ENCODE data around the gene HBQ1. TPM values are rescaled to one million over a fixed set of nuclear protein-coding genes. Genes with fewer than 3 reads are reported as not detected.
A peak's percentile ranks its signal among the peaks of the same experiment; 100 is the strongest.
"Not testable (repeated sequence)": the region's sequence is repeated elsewhere in the genome, so short reads cannot be mapped to it uniquely, and the experiment has no call there.

The HBQ1 gene
- total RNA-seq: not detected

- no peaks in the 10 kb centered on the region for H3K4me1 Mint-ChIP-seq
- H3K36me3 Mint-ChIP-seq (ENCODE audit: low read depth): no peaks in the 10 kb centered on the region
- H3K27ac Mint-ChIP-seq: no peak within 1 kb of the TSS
- no peak for ATAC-seq (replicated peaks)
- no peaks in the 10 kb centered on the region for H3K9me3 Mint-ChIP-seq
- H3K27me3 Mint-ChIP-seq: peaks cover 19% of the 10 kb centered on the region
- peak within 1 kb of the TSS; percentile 42 for H3K4me3 Mint-ChIP-seq
Observed at GRCh38 chr16:180101-180675, at the start of gene HBQ1. Gene HBQ1, plus strand, starts transcription at chr16:180459. Its CDS starts 28 bp downstream, at chr16:180487.

- Mint-ChIP-seq H3K27ac (no peak overlapping the region), H3K4me3 (no peak overlapping the region), H3K4me1 (no peaks in the 10 kb centered on the region), H3K9me3 (no peaks in the 10 kb centered on the region), H3K27me3 (no peaks in the 10 kb centered on the region), H3K36me3 (ENCODE audit: low read depth) (peaks cover 5% of the 10 kb centered on the region)
- no peak for ATAC-seq (replicated peaks)
Observed at GRCh38 chr16:130533-131173, 49.6 kb upstream of the HBQ1 start.

- no peaks in the 10 kb centered on the region for H3K4me1 Mint-ChIP-seq
- H3K27me3 Mint-ChIP-seq: no peaks in the 10 kb centered on the region
- no peak overlapping the region for H3K4me3 Mint-ChIP-seq
- no peaks in the 10 kb centered on the region for H3K9me3 Mint-ChIP-seq
- H3K27ac Mint-ChIP-seq: no peak overlapping the region
- peaks cover 5% of the 10 kb centered on the region for H3K36me3 Mint-ChIP-seq (ENCODE audit: low read depth)
- ATAC-seq (replicated peaks): no peak
Observed at GRCh38 chr16:132120-132519, 48.1 kb upstream of the HBQ1 start.

GRCh38 chr16:133716-134115 is 46.5 kb upstream of the HBQ1 start:
- H3K4me1 Mint-ChIP-seq: no peaks in the 10 kb centered on the region
- no peak overlapping the region for H3K27ac Mint-ChIP-seq
- no peaks in the 10 kb centered on the region for H3K27me3 Mint-ChIP-seq
- no peak for ATAC-seq (replicated peaks)
- no peaks in the 10 kb centered on the region for H3K9me3 Mint-ChIP-seq
- peaks cover 4% of the 10 kb centered on the region for H3K36me3 Mint-ChIP-seq (ENCODE audit: low read depth)
- H3K4me3 Mint-ChIP-seq: no peak overlapping the region

- Mint-ChIP-seq H3K9me3 (no peaks in the 10 kb centered on the region), H3K4me1 (no peaks in the 10 kb centered on the region), H3K4me3 (peak overlapping the region; percentile 88), H3K27ac (peak overlapping the region; percentile 69), H3K36me3 (ENCODE audit: low read depth) (peaks cover 5% of the 10 kb centered on the region), H3K27me3 (no peaks in the 10 kb centered on the region)
- peak; percentile 22 for ATAC-seq (replicated peaks)
Observed at GRCh38 chr16:138049-138417, 42.2 kb upstream of the HBQ1 start.

- no peak for ATAC-seq (replicated peaks)
- Mint-ChIP-seq H3K36me3 (ENCODE audit: low read depth) (peaks cover 5% of the 10 kb centered on the region), H3K4me3 (peak overlapping the region; percentile 53), H3K27me3 (no peaks in the 10 kb centered on the region), H3K9me3 (no peaks in the 10 kb centered on the region), H3K27ac (no peak overlapping the region), H3K4me1 (no peaks in the 10 kb centered on the region)
Observed at GRCh38 chr16:140175-140857, 39.9 kb upstream of the HBQ1 start.

- no peak for ATAC-seq (replicated peaks)
- no peak overlapping the region for H3K4me3 Mint-ChIP-seq
- no peaks in the 10 kb centered on the region for H3K9me3 Mint-ChIP-seq
- no peaks in the 10 kb centered on the region for H3K27me3 Mint-ChIP-seq
- H3K36me3 Mint-ChIP-seq (ENCODE audit: low read depth): peaks cover 5% of the 10 kb centered on the region
- no peak overlapping the region for H3K27ac Mint-ChIP-seq
- H3K4me1 Mint-ChIP-seq: no peaks in the 10 kb centered on the region
Observed at GRCh38 chr16:142405-142967, 37.8 kb upstream of the HBQ1 start.

GRCh38 chr16:143047-143446 is 37.2 kb upstream of the HBQ1 start:
- Mint-ChIP-seq H3K9me3 (no peaks in the 10 kb centered on the region), H3K4me1 (no peaks in the 10 kb centered on the region), H3K36me3 (ENCODE audit: low read depth) (peaks cover 5% of the 10 kb centered on the region), H3K4me3 (no peak overlapping the region), H3K27me3 (no peaks in the 10 kb centered on the region), H3K27ac (no peak overlapping the region)
- no peak for ATAC-seq (replicated peaks)

GRCh38 chr16:143456-143855 is 36.8 kb upstream of the HBQ1 start:
- Mint-ChIP-seq H3K4me1 (no peaks in the 10 kb centered on the region), H3K4me3 (no peak overlapping the region), H3K27ac (no peak overlapping the region), H3K9me3 (no peaks in the 10 kb centered on the region), H3K36me3 (ENCODE audit: low read depth) (peaks cover 4% of the 10 kb centered on the region), H3K27me3 (no peaks in the 10 kb centered on the region)
- ATAC-seq (replicated peaks): no peak

GRCh38 chr16:144797-145252 is 35.4 kb upstream of the HBQ1 start:
- no peaks in the 10 kb centered on the region for H3K36me3 Mint-ChIP-seq (ENCODE audit: low read depth)
- H3K27me3 Mint-ChIP-seq: peaks cover 4% of the 10 kb centered on the region
- no peaks in the 10 kb centered on the region for H3K9me3 Mint-ChIP-seq
- no peaks in the 10 kb centered on the region for H3K4me1 Mint-ChIP-seq
- H3K4me3 Mint-ChIP-seq: no peak overlapping the region
- no peak for ATAC-seq (replicated peaks)
- H3K27ac Mint-ChIP-seq: no peak overlapping the region

GRCh38 chr16:146646-147045 is 33.6 kb upstream of the HBQ1 start:
- Mint-ChIP-seq H3K27me3 (peaks cover 4% of the 10 kb centered on the region), H3K4me1 (no peaks in the 10 kb centered on the region), H3K27ac (no peak overlapping the region), H3K36me3 (ENCODE audit: low read depth) (no peaks in the 10 kb centered on the region), H3K4me3 (no peak overlapping the region), H3K9me3 (no peaks in the 10 kb centered on the region)
- no peak for ATAC-seq (replicated peaks)

- Mint-ChIP-seq H3K27ac (no peak overlapping the region), H3K36me3 (ENCODE audit: low read depth) (no peaks in the 10 kb centered on the region), H3K9me3 (no peaks in the 10 kb centered on the region), H3K4me1 (no peaks in the 10 kb centered on the region), H3K27me3 (peaks cover 4% of the 10 kb centered on the region), H3K4me3 (no peak overlapping the region)
- ATAC-seq (replicated peaks): no peak
Observed at GRCh38 chr16:149024-149660, 31.1 kb upstream of the HBQ1 start.

GRCh38 chr16:152141-153128 is 27.8 kb upstream of the HBQ1 start, which contains the start of gene HBZ:
Gene HBZ, plus strand, starts transcription at chr16:152644. Its CDS starts 266 bp downstream, at chr16:152910.
- H3K27ac Mint-ChIP-seq: no peak within 1 kb of the TSS
- no peak for ATAC-seq (replicated peaks)
- no peak within 1 kb of the TSS for H3K4me3 Mint-ChIP-seq
- peaks cover 14% of the 10 kb centered on the region for H3K27me3 Mint-ChIP-seq
- H3K4me1 Mint-ChIP-seq: peaks cover 5% of the 10 kb centered on the region
- no peaks in the 10 kb centered on the region for H3K36me3 Mint-ChIP-seq (ENCODE audit: low read depth)
- H3K9me3 Mint-ChIP-seq: no peaks in the 10 kb centered on the region

- H3K4me1 Mint-ChIP-seq; H3K36me3 Mint-ChIP-seq (ENCODE audit: low read depth); ATAC-seq (replicated peaks); H3K4me3 Mint-ChIP-seq; H3K27ac Mint-ChIP-seq; H3K9me3 Mint-ChIP-seq: not testable (repeated sequence)
- H3K27me3 Mint-ChIP-seq: peaks cover 18% of the 10 kb centered on the region
Observed at GRCh38 chr16:153129-153521, 27.1 kb upstream of the HBQ1 start.
